ENCODE measurements around the gene PLEKHS1. TPM values are rescaled to one million over a fixed set of nuclear protein-coding genes. Genes with fewer than 3 reads are reported as not detected.

The PLEKHS1 gene
- total RNA-seq, 4 donors from 2014 or later, result 0.14 TPM; not detected in 3

DNA sequence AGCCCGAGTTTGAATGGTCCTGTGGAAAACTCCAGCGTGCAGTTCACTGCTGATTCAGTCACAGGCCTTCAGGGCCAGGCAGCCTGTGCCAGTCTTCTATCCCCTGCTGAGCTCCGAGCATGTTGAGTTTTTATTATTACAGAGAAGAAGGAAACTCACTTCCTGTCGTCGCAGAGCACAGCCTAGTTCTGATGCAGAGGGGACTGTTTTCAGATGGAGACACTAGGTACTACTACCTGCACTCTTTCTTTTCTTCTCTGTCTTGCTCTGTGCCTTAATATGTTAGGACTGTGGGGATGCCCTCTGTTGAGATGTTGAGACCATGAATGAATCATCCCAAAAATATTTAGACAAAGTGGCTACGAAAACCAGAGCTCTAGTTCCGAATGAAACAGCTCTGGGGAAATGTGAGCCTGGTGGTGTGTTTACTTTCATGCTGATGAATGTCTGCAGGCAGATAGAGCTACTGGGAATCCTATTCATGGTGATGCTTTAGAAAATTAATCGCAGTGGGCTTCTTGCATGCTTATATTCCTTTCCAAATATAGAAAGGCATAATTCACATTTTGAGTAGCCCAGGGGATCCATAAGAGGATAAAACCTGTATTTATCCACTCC lies 42.2 kb upstream of the PLEKHS1 start:
- no peak for DNase-seq
- no peak overlapping the region for H3K27ac ChIP-seq
- H3K9me3 ChIP-seq, result no peaks in the 10 kb centered on the region
- no peaks in the 10 kb centered on the region for H3K4me1 ChIP-seq
- no peak for TF ChIP-seq POLR2A (IDR thresholded peaks at IDR 0.05)
- TF ChIP-seq, protein P1, sequence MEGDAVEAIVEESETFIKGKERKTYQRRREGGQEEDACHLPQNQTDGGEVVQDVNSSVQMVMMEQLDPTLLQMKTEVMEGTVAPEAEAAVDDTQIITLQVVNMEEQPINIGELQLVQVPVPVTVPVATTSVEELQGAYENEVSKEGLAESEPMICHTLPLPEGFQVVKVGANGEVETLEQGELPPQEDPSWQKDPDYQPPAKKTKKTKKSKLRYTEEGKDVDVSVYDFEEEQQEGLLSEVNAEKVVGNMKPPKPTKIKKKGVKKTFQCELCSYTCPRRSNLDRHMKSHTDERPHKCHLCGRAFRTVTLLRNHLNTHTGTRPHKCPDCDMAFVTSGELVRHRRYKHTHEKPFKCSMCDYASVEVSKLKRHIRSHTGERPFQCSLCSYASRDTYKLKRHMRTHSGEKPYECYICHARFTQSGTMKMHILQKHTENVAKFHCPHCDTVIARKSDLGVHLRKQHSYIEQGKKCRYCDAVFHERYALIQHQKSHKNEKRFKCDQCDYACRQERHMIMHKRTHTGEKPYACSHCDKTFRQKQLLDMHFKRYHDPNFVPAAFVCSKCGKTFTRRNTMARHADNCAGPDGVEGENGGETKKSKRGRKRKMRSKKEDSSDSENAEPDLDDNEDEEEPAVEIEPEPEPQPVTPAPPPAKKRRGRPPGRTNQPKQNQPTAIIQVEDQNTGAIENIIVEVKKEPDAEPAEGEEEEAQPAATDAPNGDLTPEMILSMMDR (IDR thresholded peaks at IDR 0.05), result no peak
- intact Hi-C loops (cut with DNase I; ENCODE audit: low total_unique reads), result no loop called here
- H3K36me3 ChIP-seq, result no peaks in the 10 kb centered on the region
- H3K4me3 ChIP-seq, result no peak overlapping the region
- no peaks in the 10 kb centered on the region for H3K27me3 ChIP-seq

DNA sequence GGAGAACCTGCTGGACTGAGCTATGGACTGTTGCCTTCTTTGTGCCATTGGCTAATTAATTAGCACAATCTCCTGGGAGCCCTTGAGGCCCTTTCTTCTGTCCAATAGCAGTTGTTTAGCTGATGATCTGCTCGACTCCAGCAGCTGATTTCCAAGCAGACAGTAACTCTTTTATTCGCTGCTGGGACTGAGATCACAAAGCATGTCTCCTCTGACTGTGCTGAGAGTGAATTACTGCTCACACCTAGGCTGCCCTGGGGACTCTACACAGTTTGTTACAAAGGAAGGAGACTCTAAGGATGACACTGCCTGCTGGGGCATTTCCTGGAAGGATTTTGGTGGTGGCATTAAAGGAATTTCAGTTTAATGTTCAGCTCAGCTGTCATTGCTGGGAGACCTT lies 40.3 kb upstream of the PLEKHS1 start:
- no peaks in the 10 kb centered on the region for H3K27me3 ChIP-seq
- H3K9me3 ChIP-seq, result no peaks in the 10 kb centered on the region
- H3K4me3 ChIP-seq, result no peak overlapping the region
- H3K4me1 ChIP-seq, result no peaks in the 10 kb centered on the region
- TF ChIP-seq POLR2A (IDR thresholded peaks at IDR 0.05), result no peak
- TF ChIP-seq, protein P1 (IDR thresholded peaks at IDR 0.05), result no peak
- no peak for DNase-seq
- intact Hi-C loops (cut with DNase I; ENCODE audit: low total_unique reads), result no loop called here
- H3K36me3 ChIP-seq, result no peaks in the 10 kb centered on the region
- H3K27ac ChIP-seq, result no peak overlapping the region

DNA sequence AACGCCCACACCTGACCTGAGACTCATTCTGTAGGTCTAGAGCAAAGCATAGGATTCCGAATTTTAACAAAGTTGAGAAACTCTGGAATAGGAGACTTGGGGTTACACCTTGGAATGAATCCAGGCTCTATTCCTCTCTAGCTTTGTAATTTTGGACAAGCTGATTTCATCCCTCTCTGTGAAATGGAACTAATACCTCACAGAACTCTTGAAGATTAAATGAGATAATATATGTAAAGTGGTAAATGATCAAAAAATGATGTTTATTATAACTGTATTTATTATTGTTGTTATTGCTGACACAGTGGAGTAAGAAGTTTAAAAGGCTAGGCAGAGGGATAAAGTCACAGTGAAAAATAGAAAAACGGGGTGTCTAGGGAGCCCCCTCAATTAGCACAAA lies 39.5 kb upstream of the PLEKHS1 start:
- H3K27ac ChIP-seq, result no peak overlapping the region
- no peak for DNase-seq
- H3K4me3 ChIP-seq, result no peak overlapping the region
- H3K27me3 ChIP-seq, result no peaks in the 10 kb centered on the region
- H3K4me1 ChIP-seq, result no peaks in the 10 kb centered on the region
- intact Hi-C loops (cut with DNase I; ENCODE audit: low total_unique reads), result no loop called here
- H3K36me3 ChIP-seq, result no peaks in the 10 kb centered on the region
- no peaks in the 10 kb centered on the region for H3K9me3 ChIP-seq
- TF ChIP-seq, protein P1 (IDR thresholded peaks at IDR 0.05), result no peak
- no peak for TF ChIP-seq POLR2A (IDR thresholded peaks at IDR 0.05)

DNA sequence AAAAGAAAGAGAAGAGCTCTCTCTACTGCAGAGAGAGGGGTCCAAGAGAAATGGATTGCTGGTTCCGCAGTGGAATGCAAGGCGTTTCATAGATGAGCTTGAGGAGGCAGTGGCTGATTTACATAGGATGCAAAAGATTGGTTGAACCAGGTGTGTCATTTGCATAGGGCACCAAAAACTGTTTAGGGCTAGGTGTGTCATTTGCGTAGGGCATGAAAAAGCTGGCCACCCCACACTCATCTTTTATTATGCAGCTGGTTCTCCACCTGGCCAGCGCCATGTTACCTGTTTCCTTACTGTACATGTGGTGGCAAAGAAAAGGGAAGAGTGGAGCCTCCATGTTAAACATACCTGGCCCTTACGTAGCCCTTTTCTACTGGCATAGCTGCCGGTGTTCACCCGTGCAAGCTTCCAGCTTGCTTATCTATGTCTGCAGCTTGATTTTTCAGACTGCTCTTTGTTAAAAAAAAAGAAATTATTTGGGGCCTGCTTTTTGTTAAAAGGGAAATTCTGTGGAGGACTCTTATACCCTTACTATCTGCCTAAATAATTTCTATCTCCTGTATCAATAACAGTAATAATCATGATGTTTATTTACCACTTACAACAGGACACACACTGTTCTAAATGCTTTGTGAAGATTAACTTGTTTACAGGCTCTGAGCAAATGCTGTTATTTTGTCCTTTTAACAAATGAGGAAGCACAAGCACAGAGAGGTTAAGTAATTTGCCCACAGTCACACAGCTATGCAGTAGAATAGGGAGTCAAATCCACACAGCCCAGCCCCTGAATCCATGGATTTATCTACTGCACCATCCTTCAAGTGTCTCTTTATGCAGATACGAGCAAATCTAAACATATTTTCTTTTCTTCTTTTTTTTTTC lies 38.5 kb upstream of the PLEKHS1 start:
- no peaks in the 10 kb centered on the region for H3K27me3 ChIP-seq
- H3K4me1 ChIP-seq, result no peaks in the 10 kb centered on the region
- no peak for TF ChIP-seq POLR2A (IDR thresholded peaks at IDR 0.05)
- TF ChIP-seq, protein P1 (IDR thresholded peaks at IDR 0.05), result no peak
- intact Hi-C loops (cut with DNase I; ENCODE audit: low total_unique reads), result no loop called here
- H3K9me3 ChIP-seq, result no peaks in the 10 kb centered on the region
- H3K27ac ChIP-seq, result no peak overlapping the region
- DNase-seq, result no peak
- H3K36me3 ChIP-seq, result no peaks in the 10 kb centered on the region
- no peak overlapping the region for H3K4me3 ChIP-seq

DNA sequence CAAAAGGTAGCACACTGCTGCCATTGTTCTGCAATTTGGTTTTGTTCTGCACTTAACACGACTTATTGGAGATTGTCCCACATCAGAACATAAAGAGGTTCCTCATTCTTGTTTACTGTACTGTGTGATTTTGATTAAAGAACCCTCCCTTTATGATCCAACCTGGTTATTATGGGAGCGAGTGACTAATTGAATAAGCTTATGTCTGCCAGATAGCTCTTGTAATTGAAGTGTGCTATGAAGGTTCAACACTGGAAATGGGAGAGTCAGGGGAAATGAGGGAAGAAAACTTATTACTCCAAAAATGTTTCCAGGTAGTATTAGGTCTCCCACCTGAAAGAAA lies 37.9 kb upstream of the PLEKHS1 start:
- no peak for DNase-seq
- Histone ChIP-seq H3K4me3 (no peak overlapping the region), H3K9me3 (no peaks in the 10 kb centered on the region), H3K4me1 (no peaks in the 10 kb centered on the region), H3K36me3 (no peaks in the 10 kb centered on the region), H3K27me3 (no peaks in the 10 kb centered on the region), H3K27ac (no peak overlapping the region)
- no peak for TF ChIP-seq POLR2A (IDR thresholded peaks at IDR 0.05)
- TF ChIP-seq, protein P1 (IDR thresholded peaks at IDR 0.05), result no peak
- intact Hi-C loops (cut with DNase I; ENCODE audit: low total_unique reads), result no loop called here

All from uterus (tissue), 4 donors.